Forelimb muscle (tissue), 1 donor: Measurements from ENCODE around the gene DGKH. TPM values are rescaled to one million over a fixed set of nuclear protein-coding genes. Genes with fewer than 3 reads are reported as not detected.

Experiments
- DNase-seq: peaks from one replicate; pipeline ENCODE4 v3.0.0-alpha.2; 2013; ENCODE audit warnings: low read depth
- polyA plus RNA-seq: library from polyadenylated mRNA; unstranded; fragments of 120-200 nt; gene quantifications from one replicate; pipeline ENCODE4 v1.2.1, GENCODE V29; 2013; ENCODE audit not compliant: insufficient read length

The DGKH gene
- polyA plus RNA-seq, result 3.1 TPM

DNA sequence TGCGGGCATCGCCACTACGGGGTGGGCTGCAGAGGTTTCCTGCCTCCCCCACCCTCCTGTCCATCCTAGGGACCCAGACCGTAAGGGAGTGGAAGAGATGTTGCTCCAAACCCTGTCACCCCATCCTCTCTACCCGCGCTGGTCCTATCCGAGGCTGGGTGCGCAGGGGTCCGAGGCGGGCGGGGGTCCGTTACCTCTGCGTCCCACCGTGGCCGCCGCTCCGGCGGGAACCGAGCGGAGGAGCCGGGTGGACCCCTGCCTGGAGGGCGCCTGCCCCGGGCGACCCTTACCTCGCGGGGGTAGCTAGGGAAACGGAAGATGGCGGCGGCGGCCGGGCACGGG lies at the start of gene DGKH:
Gene DGKH, plus strand, starts transcription at position 307 of the 342 bp plus-strand sequence. CDS start 126 bp downstream, outside the sequence.
- no peak for DNase-seq

GRCh38 chr13:42000846-42001245 lies 47.6 kb upstream of the DGKH start:
- DNase-seq, result no peak

DNA sequence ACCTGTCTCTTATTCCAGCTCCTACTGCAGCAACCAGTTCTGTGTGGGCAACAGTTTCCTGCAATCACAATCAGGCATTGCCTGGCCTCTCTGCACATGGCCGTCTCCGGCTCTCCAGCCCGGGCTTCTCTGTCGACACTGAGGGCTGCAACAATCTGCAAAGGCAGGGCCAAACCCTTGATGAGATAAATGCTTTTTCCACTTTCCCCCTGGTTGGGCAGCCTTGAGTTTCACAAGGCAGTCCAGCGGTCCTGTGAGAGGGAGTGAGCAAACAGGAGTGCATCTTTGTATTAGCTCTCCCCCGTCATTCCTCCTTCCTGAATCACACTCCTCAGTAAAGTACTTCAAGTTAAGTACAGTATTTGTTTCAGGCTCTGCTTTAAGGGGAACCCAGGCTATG lies 46.9 kb upstream of the DGKH start:
- DNase-seq, result no peak

DNA sequence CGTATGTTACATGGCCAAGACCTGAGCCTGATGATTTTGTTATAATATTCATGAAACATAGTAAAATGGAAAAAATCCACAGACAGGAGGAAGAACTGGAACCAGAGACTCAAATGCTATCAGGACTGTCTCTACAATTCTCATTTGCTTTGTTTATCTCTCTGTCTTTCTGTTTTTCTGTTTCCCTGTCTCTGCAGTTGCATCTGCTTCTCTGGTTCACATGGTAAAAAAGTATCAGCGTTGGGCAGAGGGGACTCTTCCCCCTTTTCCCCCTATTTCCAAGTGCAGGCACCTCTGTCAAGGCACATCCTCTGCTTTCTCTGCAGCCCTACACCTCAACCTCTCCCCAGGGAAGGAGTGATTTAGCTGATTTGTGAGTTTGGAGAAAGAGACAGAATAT lies 46.4 kb upstream of the DGKH start:
- no peak for DNase-seq

- DNase-seq, result no peak
These were observed 40.6 kb upstream of the DGKH start for GRCh38 chr13:42007844-42008243.

DNA sequence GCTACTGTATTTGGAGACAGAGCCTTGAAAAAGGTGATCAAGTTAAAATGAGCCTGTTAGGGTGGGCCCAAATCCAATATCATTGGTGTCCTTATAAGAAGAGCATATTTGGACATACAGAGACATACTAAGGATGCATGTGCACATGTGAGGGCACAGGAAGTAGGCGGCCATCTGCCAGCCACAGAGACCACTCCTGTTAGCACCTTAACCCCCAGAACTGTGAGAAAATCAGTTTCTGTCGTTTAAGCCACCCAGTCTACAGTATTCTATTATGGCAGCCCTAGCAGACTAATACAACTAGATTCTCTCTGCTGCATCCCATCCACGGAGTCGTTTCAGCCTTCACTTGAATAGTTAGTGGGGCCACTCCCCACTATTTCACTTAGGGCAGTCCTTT lies 39.4 kb upstream of the DGKH start:
- no peak for DNase-seq

- DNase-seq, result no peak
These were observed 36.7 kb upstream of the DGKH start for GRCh38 chr13:42011601-42012350.

- no peak for DNase-seq
These were observed 34.3 kb upstream of the DGKH start for GRCh38 chr13:42014119-42014518.

- DNase-seq, result no peak
These were observed 31.2 kb upstream of the DGKH start for GRCh38 chr13:42017264-42017663.

DNA sequence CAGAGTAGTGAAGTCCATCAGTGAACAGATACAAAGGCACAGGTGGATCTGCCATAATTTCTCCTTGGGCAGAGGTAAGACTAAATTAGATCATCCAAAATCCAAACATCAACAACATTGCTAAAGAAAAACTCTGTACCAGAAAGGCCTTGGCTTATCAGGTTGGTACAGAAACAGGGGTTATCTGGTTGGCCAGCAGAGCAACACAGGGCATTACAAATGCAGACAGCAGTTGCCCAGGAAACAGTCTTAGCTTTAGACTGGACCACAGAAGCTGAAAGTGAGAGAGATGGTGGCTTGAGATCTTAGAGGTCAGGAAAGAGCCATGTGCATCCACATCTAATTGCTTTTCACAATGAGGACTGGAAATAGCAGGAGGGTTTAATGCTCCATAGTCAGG lies 26.6 kb upstream of the DGKH start:
- DNase-seq, result no peak

DNA sequence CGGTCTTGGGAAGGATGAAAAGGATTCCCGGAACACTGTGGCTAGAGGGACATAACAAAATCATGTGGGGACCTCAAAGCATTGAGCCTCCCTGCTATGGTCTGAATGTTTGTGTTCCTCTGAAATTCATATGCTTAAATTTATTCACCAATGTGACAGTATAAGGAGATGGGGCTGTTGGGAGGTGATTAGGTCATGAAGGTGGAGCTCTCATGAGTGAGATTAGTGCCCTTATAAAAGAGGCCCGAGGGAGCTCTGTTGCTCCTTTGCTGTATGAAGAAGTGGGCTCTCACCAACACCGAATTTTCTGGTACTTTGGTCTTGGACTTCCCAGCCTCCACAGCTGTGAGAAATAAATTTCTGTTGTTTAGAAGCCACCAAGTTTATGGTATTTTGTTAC lies 26.1 kb upstream of the DGKH start:
- DNase-seq, result no peak

DNA sequence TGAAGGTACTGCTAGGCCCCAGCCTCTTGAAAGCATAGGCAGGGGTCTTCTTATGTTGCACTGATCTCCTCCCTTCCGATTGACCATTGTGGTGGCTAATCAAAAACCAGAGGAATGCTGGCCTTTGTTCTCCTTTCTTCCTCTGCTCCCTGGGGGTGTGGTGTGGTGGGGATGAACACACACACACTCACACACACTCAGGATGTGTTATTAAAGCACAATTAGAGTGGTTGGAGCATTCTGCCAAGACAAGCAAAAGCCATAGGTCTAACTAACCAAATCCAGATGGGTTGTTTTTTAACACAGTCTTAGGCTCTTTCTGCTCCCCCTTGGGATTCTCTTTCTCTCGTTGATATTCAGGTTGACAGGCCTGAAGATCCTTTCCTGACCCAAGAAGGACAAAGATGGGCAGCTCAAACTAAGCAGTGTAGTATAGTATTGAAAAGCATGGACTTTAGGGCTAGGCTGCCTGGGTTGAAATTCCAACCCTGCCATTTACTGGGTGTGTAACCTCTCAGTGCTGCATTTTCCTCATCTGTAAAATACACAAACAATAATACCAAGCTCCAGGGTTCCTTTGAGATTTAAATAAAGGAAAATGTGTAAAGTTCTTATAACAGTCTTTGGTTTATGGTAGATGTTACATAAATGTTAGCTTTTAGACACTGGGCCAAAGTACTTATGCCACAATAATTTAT lies 25.5 kb upstream of the DGKH start:
- DNase-seq, result no peak

DNA sequence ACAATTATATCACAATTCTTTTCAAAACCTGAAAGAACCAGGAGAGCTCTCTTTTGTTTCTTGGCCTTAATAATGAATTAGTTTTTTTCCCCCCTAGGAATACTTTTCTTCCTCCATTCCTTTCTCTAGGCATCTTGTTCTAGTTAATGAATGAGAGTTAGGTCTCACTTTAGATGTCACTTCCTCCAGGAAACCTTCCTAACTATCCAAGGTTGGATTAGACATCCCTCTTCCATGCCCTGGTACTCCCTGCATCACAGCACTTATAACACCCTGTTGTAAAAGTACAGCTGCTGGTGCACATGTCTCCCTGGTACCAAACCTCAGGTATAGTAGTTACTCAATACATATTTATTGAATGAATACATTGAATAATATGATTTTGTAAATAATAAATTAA lies 21.2 kb upstream of the DGKH start:
- DNase-seq, result no peak

DNA sequence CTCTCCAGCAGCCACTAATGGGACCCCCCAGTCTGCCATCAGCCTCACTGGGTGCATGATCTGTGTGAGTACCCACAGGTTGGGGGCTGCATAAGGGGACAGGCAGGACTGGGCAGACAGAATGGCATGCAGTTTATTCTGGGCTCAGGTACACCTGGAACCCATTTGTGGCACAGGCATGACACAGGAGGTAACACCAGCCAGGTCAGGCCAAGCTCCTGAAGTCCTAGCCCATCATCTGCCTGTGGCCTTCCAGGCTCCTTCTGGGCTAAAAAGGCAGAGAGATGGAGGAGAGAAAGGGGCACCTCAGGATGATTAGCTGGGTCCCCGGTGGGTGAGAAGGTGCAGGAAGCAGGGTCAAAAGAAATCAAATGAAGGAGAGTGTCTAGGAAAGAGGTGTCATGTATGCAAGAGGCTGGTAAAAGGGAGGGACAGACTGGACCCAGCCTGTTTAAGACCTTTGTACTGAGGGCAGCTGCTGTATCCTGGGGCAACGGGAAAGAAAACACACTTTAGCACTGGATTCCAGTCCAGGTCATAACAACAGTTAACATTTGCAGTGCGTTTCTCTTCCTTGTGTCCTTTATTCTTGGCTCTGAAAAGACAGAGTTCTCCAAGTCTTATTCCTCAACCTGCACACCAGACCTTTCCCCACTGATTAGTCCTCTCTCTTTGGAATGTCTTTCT lies 20.2 kb upstream of the DGKH start:
- DNase-seq, result no peak

- no peak for DNase-seq
These were observed 12.4 kb upstream of the DGKH start for GRCh38 chr13:42035905-42036521.

DNA sequence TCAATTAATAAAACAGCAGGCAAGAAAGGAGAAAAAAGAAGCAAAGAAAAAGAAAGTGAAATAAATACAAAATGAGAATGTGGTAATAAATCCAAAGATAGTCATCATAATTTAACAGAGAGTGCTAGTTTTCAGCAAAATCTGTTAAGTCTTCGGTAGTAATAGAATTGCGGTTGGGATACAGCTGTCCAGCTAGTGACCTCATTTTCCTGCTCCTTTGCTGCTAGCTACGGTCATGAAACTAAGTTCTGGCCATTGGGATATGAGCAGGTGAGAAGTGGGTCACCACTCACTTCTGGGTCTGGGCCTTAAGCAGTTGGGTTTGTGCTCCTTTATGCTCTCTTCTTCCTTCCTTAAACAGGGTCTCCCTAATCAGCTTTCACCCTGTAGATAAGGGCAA lies 11.7 kb upstream of the DGKH start:
- no peak for DNase-seq

DNA sequence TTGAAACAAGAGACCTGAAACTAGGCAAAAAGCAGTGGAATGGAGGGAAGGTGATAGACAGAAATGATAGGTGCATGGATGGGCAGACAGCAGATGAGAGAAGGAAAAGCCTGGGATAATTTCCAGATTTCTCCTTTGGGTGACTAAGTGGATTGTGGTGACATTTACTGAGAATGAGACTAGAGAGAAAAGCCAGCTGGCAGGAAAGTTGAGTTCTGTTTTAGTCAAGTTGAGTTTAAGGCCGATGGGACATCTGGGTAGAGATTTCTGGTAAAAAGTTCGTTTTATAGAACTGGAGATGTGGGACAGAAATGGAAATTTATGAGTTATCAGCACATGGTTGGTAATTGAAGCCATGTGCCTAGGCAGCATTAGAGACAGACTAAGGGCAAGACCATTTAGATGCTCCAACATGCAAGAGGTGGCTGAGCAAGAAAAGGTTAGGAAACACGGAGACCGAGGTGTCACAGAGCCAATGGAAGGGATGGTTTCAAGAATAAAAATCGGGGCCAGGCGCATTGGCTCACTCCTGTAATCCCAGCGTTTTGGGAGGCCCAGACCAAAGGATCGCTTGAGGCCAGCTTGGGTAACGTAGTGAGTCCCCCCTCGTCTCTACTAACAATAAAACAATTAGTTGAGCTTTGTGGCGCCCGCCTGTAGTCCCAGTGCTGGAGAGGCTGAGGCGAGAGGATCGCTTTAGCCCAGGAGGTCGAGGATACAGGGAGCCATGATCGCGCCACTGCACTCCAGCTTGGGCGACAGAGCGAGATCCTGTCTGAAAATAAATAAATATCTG lies 9.6 kb upstream of the DGKH start:
- DNase-seq, result no peak

- DNase-seq, result no peak
These were observed 8.9 kb upstream of the DGKH start for GRCh38 chr13:42039457-42039945.

DNA sequence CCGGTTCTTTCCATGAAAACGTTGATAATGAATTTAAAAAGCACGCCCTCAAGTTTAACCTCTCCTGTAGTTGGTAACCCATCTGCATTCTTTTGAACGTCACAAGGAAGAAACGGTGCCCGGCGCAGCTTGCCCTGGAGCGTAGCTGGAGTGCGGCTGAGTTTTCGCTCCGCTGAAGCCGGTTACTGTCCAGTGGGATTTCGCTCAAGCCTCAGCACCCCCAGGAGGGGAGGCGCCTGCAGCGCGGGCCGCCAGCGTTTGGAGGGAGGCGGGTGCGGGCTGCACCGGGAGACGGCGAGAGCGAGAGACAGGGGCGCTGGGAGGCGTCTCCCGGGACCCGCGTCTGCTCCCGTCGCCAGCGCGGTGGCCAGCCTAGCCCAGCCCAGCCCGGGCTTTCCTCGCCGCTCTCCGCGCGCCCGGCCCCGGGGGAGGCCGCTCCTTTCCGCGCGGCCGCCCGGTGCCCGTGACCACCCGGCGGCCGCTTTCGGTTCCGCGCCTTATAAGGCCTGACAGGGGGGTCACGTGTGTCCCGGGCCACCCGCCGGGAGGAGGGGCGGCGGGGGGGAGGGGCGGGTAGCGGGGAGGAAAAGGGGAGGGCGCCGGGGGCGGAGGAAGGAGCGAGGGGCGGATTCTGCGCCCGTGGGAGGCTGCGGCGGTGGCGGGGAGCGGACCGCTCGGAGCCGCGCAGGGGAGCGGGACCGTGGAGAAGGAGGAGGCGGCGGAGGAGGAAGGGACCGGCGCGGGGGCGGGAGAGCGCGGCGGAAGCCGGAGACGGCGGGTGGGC lies 8.3 kb upstream of the DGKH start:
- no peak for DNase-seq

- DNase-seq, result no peak
These were observed 7.8 kb upstream of the DGKH start for GRCh38 chr13:42040730-42041010.
